Occipital lobe (tissue), 2 donors: ENCODE measurements around the gene YDJC. TPM values are rescaled to one million over a fixed set of nuclear protein-coding genes. Genes with fewer than 3 reads are reported as not detected.
"Not testable (repeated sequence)": the region's sequence is repeated elsewhere in the genome, so short reads cannot be mapped to it uniquely, and the experiment has no call there.

ENCODE experiments used
- DNase-seq: peaks from one replicate; lab custom pipeline; 2025; lab: John Stamatoyannopoulos, UW
- total RNA-seq: library from RNA; depleted of rRNA; stranded (reverse); fragments of >200 nt; gene quantifications from one replicate; pipeline ENCODE4 v1.2.3, GENCODE V29; 2014

YDJC gene
- total RNA-seq, 1 donor from 2014 or later, result 7.0 TPM

GRCh38 chr22:21609556-21610157, 20.2 kb downstream of the YDJC start:
- DNase-seq, result not testable (repeated sequence)

- no peak for DNase-seq
These were observed 23.0 kb downstream of the YDJC start for GRCh38 chr22:21606775-21607174.

- DNase-seq, result no peak
These were observed 23.8 kb downstream of the YDJC start for GRCh38 chr22:21605887-21606564.

DNA sequence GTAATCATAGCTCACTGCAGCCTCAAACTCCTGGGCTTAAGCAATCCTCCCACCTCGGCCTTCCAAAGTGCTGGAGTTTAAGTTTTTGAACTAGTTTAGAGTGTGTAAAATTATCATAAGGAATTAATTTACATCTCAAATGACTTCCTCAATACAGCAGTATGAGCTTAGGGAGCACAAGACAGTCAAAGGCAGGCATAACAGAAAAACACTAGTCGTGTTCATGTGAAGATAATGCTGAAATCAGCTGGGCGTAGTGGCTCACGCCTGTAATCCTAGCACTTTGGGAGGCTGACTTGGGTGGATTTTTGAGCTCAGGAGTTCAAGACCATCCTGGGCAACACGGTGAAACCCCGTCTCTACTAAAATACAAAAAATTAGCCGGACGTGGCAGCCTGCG, 25.8 kb downstream of the YDJC start:
- no peak for DNase-seq

DNA sequence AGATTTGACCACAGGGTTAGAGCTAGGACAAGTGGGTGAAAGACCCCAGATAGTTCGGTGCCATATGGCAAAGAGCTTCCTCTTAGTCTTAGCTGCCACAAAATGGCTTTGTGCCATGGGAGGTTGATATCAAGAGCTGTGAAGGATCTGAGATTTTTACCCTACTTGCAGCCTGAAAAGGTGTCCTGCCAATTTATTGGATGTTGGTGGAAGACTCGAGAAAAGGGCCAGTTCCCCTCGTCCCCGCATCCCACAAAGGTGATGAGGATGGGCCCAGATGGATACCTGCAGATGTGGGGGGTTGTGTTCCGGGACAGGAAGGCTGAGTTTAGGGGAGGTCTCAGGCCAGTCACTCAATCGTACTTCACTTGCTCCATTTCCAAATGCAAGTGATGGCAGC, 27.2 kb downstream of the YDJC start:
- no peak for DNase-seq

DNA sequence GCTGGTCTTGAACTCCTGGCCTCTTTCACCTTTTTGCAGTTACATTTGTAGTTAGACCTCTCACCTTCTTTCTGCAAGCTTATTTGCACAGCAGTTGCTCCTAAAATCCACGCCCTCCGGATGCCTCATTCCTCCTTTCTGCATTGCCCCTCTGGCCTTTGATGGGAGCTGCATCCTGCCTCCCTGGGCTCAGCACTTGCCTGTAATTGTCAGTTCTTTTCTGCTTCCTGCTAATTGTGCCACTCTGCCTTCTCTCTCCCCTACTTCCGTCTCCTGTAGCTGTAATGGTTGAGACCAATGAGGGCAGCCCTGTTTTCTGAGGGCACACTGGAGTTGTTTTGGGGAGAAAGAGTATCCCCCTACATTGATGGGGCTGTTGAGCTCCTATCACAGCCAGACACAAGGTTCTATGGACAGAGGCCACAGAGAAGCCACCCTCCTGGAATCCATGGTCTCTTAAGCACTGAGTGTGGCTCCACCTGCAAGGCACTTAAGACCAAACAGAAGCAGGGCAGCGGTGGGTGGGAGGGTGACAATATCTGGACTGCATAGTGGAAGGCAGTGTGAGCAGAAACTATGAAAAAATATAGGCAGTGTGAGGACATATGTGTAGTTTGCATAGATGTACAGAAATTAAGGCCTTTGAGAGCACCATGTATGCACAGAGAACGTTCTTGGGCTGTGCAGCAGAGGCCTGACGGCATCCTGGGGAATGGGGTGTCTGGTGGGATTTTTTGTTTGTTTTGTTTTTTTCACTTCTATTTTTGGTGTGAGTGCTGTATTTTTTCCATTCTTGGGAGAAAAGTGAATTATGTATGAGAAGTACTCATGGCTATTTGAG, 30.5 kb downstream of the YDJC start:
- no peak for DNase-seq

DNA sequence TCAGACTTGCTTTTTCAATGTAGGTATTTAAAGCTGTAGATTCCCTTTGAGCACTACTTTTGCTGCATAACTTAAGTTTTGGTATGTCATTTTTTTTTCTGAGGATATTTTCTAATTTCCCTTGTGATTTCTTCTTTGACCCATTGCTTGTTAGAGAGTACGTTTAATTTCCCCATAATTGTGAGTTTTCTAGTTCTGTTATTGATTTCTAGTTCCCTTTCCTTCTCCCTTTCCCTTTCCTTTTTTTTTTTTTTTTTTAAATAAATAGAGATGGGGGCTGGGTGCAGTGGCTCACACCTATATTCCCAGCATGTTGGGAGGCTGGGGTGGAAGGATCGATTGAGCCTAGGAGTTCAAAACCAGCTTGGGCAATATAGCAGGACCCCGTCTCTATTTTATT, 31.5 kb downstream of the YDJC start:
- no peak for DNase-seq

DNA sequence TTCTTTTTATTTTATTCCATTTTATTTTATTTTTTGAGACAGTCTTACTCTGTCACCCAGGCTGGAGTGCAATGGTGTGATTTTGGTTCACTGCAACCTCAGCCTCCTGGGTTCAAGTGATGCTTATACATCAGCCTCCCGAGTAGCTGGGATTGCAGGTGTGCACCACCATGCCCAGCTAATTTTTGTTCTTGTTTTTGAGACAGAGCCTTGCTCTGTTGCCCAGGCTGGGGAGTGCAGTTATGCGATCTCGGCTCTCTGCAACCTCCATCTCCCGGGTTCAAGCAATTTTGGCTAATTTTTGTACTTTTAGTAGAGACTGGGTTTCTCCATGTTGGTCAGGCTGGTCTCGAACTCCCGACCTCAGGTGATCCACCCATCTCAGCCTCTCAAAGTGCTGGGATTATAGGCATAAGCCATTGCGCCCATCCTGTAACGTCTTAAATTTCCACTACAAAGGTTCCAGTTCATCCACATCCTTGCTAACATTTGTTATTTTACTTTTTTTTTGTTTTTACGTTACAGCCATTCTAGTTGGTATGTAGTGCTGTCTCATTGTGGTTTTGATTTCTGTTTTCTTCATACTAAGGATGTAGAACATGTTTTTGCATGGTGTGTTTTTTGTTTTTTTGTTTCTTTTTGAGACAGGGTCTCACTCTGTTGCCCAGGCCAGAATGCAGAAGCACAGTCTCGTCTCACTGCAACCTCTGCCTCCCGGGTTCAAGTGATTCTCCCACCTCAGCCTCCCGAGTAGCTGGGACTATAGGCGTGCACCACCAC, 33.3 kb downstream of the YDJC start:
- not testable (repeated sequence) for DNase-seq

DNA sequence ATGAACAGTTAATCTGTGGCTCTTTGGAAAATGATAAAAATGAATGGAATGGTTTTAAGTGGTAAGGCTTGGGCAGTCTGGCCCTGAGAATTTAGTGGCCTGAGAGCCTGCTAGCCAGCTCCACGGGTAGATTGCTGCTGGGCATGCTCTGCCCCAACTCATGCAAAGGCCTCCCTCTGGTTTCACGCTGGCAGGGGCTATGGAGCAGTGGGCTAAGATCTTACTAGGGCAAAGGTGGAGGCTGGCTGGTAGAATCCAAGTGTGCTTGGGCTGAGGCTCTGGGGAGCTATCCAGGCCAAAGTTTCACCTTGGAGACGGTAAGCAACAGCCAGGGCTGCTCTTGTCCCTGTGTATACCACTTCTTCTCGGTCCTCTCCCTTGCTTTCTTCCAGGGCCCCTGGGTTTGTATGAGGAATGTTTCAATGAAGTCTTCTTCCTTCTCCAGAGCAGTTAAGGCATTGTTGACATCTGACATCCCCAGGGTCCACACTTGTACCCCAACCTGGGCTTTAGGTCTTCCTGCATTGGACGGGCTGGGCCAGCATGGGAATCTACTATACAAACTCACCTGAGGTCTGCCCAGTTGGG, 34.9 kb downstream of the YDJC start:
- no peak for DNase-seq

GRCh38 chr22:21593406-21594232, 36.2 kb downstream of the YDJC start:
- no peak for DNase-seq

DNA sequence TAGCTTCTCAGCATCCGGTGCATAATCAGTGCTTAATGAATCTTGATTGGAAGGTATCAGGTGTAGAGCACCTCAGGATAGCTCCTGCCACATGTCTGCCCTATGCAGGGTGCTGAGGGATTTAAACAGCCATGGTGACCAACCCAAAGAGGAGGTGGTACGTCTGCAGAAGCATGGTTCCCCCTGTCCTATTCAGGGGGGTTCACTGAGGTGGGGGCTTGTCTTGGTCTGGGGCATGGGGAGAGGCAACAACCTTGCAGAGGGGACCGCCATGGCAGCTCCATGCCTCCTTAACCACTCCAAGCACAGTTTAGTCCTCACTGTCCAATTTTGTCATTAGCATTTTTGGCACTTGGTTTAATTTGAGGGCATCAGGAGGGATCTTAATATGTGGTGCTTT, 37.4 kb downstream of the YDJC start:
- no peak for DNase-seq

DNA sequence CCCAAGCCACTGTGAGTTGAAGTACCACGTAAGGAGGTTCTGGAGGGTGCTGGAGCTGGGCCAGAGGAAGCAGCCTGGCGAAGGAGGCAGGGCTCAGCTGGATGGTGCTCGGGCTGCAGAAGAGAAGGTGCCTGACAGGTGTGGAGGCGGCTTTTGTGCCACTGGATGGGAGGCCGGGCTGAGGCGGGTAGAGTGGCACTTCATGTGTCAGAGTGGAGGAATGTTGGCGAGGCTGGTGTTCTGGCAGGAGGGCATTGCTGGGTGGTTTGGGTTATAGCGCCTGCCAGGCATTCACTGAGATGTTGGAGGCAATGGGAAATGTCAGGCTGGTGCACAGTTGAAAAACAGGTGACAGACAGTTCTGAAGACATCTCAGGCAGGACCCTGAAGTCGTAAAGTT, 38.1 kb downstream of the YDJC start:
- DNase-seq, result no peak

- DNase-seq, result peak; percentile 60
These were observed 38.8 kb downstream of the YDJC start for GRCh38 chr22:21590809-21591641.

DNA sequence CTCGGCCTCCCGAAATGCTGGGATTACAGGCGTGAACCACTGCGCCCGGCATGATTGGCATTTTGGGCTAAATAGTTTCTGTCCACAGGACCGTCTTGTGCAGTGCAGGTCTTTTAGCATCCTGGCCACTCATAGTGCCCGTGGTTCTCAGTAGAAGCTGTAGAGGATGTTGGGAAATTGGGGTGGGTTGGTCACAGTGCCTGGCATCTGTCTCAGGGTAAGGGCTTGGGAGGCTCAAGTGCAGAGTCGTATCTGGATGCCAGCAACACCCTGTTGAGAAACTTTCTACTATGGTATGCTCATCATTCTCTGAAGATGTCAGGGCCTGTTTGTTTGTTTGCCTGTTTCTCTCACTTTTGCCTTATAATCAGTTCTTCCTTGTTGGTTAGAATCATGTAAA, 40.4 kb downstream of the YDJC start:
- DNase-seq, result no peak

DNA sequence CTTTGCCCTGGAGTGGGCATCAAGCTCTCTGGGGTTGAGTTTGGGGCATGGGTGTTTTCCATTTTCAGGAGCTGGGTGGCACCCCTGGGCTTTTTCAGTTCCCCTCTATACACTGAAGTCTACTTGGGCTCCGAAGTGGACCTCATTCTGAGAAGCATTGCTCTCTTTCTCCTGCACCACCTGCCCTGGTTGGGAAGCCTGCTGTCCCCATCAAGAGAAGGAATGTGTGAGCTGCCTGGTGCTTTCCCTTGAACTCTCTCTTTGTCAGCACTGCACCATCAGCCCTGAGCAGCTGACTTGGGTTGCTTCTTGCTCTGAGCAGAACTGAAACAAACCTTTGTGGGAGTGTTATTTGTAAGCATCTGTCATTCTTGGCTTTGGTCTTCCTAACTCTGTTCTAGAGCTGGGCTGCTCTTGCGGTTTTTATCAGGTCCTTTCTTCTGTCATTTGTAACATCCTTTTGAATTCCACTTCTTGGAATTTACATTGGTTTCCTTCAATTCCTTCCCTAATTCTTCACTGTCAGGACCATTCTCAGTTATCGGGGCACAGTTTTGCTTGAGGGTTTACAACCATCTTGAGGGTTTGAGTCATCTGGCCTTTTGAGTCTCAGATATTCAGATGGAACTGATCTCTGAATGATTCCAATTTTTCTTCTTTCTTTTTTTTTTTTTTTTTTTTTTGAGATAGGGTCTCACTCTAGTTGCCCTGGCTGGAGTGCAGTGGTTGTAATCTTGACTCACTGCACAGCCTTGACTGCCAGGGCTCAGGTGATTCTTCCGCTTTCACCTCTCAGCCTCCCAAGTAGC, 41.8 kb downstream of the YDJC start:
- peak; percentile 27 for DNase-seq

GRCh38 chr22:21585389-21585788, 44.4 kb downstream of the YDJC start:
- DNase-seq, result no peak

DNA sequence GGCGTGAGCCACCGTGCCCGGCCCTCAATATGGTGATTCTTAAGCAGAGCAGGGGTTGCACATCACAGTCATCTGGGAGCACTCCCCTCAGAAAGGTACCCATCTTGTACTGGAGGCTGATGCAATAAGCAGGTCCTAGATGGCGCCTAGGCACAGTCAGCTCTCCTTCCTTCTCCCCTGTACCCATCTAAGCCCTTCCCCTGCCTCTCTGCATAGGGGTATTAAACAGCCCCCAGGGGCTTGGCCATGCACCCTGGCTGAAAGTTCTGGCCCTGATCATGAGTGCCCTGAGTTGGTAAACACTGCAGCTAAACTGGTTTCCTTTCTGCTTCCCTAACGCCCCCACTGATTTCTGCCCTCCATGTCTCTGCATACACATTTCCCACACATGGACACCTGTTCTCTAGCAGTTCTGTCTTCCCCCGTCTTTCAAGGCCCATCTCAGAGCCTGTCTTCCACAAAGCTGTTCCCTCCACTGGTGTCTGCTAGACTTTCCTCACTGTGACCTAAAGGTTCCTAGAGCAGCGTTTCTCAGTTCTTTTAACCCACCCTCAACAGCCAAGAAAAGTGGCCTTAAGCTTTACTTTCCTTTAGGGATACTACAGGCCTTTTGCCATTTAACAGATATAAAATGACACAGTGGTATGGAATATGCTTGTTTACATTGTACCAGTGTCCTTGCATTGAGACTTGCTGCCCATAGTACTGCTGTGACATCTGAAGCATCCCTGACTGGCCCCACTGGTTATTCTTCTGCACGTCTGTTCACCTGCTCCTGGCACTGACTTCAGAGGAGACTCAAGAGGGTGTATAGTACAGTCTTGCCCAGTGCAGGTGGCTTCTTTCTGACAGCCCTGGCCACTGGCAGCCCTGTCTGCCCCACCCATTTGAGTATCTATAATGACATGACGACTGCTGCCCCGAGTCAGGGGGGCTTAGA, 46.8 kb downstream of the YDJC start:
- no peak for DNase-seq
